Activated T-cell treated with anti-CD3 and anti-CD28 coated beads, Interleukin-2, amount 50 U/mL, for 48 hours (primary cell): ENCODE results near the gene CNGA1.
"Not testable (repeated sequence)": the region's sequence is repeated elsewhere in the genome, so short reads cannot be mapped to it uniquely, and the experiment has no call there.

Source experiments
- DNase-seq, 2 experiments: peaks; one replicate each; pipeline ENCODE4 v3.0.0-alpha.2; 2020

CNGA1 gene

DNA sequence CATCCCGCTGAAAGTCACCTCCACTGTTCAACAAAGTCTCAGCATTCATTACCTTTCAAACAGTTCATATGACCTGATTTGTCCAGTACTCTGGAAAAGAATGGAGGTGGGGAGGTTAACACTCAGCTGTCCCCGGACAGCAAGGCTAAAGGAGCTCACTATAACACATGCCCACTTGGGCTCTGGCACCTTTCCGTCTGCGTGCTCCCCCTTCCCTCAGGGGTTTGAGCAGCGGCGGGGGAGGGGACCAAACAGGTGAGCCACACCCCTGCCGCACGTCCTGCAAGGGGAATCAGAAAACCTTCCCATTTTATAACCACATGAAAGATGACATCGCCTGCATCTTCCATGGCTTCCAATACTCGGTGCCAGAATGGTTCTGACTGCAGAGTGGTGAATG lies 62.2 kb downstream of the CNGA1 start:
- DNase-seq = no peak

DNA sequence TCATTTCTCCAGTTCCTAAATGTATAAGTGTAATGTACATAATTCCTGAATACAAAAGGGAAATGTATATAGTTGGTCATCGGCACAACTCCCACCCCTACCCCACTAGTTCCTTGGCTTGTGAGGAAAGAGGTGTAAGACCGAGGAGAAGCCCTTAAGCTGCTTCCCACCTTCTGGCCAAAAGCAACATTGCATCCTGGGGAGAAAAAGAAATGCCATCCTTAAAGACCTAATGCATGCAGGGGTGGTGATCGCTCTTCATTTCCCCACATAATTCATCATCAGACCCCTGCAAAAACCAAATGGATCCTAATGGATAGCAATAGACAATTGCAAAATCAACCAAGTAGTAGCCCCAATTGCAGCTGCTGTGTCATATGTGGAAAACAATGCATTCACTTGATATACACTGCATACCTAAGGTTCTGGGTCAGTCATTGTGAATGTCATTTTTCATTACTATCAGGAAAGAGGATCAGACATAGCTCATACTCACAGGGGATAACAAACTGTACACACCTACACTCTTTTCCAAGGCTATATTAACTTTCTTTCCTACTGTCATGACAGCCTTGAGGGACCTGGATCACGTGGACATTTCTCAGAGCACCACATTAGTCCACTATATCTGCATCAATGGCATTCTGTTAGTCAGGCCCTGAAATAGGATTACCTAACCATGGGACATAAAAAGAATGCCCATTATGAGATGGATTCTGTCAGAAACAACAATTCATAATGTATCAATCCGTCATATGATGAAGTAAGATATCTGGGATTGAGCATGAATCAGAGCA lies 70.4 kb downstream of the CNGA1 start:
- no peak for DNase-seq

DNA sequence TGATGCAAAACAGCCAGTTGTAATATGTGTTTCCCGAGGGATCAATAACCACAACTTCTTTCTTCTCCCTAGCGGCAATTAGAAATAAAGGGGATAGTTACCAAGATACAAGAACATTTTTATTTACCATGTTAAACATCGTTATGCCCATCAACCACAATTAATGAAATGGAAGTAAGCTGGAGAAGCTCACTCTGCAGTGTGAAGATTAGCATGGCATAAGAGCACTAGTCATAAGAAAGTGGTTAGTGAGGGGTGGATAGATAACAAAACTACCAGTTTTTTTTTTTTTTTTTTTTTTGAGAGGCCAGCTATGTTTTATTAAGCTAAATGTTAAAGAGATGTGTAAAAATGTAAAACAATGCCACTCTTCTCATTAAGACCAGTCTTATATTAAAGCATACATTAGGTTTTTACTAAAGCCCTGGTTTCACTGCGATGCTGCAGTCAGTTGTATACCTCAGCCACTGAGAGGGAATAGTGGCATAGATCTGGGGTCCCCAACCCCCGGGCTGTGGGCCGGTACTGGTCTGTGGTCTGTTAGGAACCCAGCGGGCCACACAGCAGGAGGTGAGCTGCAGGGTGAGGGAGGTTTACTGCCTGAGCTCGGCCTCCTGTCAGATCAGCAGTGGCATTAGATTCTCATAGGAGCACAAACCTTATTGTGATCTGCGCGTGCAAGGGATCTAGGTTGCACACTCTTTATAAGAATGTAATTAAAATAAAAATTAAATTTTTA lies 74.2 kb downstream of the CNGA1 start:
- no peak for DNase-seq

DNA sequence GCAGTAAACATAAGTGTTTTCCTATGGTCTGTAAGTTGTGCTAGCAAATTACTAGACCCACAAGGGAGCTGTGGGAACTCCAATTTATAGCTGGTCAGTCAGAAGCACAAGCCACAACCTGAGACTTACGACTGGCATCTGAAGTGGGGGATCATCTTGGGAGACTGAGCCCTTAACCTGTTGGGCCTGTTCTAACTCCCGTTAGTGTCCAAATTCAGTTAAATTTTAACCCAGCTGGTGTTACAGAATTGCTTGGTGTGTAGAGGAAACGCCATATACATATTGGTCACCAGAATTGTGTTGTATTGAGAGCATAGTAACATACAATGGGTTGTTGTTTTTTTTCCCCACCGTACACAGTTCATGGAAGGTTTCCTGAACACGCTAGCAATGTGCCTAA lies 77.0 kb downstream of the CNGA1 start:
- DNase-seq = no peak

DNA sequence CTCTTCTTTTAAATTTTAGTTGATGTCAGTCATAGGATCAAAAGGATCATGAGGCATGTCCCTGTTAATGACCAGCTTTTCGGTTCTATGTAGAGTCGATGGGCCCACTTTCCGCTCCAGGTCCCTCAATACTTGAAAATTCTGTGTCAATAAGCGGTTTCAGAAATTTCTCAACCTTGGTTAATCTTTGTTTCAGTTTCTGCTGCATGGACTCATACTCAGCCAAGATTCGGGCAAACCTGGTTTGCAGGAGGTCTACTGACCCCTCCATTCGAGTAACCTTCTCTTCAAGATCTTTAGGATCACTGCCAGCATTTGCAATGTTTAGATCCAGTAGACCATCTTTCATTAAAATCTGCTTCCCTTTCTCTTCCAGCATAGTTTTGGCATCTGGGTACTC lies 80.1 kb downstream of the CNGA1 start:
- no peak for DNase-seq

DNA sequence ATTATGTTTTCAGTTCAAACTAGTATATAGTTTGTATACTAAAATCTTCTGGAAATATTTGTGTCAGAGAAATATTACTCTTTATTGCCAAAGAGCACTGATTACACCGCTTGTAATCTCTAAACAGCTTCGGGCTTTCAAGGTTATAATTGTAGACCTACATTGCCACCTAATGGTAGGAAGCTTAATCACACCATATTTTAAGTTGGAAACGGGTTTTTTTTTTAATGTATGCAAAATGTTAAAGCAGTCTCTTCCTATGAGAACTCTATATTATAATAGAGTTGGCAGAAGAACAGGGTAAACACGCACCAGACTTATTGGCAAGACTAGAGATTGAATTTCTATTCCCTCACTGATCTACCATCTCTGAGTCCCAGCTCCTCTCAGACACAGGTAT lies 82.6 kb downstream of the CNGA1 start:
- DNase-seq = no peak

DNA sequence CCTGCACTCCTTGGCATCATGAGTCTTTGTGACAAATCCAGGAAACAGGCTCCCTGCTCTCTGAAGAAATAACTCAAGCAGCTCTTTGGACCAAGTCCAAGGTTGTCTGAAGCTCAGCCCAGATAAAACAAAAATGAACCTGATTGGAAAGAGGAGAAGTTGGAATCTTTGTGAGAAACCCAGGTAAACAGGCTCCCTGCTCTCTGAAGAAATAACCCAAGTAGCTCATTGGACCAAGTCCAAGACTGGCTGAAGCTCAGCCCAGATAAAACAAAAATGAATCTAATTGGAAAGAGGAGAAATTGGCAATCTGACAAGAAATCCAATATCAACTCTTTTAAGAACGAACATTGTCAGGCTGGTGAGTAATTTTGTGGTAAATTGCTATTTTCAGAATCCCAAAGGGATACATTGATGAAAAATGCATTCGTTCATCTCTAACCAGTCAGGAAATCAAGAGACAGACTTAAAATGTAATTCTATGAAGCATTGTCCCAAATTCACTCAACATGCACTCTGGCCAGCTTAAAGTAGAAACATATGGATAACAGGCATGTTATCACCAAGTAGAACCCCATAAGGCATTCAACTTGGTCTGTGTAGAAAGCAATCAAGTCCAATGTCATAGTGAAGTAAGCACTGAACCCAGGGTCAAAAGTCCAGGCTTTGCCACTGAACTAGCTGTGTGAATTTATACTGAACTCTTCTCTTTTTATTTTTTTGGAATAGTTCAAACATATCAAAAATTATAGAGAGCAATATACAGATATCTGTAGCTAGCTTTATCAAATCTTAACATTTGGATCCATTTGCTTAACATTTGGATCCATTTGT lies 85.3 kb downstream of the CNGA1 start:
- DNase-seq = no peak

DNA sequence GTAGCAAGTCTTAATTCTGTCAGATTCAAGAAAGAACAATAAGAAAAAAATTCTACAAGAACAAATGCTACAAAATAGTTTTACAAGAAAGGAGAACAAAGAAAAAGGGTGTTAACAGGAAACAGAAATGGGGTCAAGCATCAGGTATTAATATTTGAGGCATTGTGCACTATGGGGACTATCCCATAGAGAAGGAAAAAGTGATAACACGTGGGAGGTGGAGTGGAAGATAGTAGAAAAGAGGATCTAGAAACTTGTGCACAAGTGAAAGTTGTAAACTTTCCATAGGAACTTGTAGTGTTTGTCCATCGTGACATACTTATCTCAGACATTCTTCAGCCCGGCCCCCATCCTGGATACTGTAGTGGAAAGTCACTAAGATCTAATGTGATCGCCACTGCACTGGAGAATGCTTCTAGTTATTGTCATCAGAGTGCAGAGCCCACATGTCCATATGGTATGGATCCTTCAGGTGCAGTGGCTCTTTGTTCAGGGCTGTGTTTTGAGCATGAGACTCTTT lies 86.7 kb downstream of the CNGA1 start:
- DNase-seq = no peak

DNA sequence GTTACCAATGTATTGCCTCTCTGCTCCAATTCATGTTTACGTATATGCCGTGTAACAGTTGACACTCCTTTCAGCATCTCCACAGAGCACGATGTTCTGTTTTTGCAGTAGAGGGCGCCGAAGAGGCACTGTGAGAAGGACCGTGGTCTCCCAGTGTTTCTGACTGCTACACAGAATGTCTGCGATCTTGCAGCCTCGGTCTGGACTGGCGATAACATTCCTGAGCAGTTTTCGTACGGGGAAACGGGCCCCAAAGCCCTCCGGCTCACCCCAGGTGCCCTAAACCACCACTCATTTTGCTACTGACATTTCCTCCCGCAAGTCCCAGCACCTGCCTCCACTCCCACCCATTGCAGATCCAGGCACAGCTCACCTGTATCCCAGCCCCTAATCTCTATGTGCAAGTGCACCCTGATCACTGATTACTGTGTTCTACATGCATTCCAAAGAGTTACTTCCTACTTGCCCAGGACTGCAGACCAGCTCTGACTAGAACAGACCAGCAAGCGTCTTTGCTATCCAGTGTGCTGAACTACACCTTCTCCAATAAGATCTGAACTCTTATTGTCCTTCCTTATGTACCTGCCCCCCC lies 89.7 kb downstream of the CNGA1 start:
- peak; percentile 61 to 65 for DNase-seq

DNA sequence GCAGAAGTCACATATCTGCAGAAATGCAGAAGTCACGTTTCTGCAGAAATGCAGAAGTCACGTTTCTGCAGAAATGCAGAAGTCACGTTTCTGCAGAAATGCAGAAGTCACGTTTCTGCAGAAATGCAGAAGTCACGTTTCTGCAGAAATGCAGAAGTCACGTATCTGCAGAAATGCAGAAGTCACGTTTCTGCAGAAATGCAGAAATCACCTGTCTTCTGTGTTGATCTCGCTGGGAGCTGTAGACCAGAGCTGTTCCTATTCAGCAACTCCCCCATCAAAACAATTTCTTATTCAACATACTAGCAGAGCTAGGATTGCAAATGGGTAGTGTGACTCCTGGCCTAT lies 93.2 kb downstream of the CNGA1 start:
- DNase-seq = not testable (repeated sequence)

DNA sequence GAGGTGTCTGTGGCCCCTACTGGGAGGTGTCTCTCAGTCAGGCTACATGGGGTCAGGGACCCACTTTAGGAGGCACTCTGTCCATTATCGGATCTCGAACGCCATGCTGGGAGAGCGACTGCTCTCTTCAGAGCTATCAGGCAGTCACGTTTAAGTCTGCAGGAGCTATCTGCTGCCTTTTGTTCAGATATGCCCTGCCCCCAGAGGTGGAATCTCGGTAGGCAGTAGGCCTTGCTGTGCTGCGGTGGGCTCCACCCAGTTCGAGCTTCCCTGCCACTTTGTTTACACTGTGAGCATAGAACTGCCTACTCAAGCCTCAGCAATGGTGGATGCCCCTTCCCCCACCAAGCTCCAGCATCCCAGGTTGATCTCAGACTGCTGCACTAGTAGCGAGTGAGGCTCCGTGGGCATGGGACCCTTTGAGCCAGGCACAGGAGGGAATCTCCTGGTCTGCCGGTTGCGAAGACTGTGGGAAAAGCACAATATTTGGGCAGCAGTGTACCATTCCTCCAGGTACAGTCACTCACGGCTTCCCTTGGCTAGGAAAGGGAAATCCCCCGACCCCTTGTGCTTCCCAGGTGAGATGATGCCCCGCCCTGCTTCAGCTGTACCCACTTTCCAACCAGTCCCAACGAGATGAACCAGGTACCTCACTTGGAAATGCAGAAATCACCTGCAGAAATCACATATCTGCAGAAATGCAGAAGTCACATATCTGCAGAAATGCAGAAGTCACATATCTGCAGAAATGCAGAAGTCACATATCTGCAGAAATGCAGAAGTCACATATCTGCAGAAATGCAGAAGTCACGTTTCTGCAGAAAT lies 93.8 kb downstream of the CNGA1 start:
- not testable (repeated sequence) for DNase-seq

DNA sequence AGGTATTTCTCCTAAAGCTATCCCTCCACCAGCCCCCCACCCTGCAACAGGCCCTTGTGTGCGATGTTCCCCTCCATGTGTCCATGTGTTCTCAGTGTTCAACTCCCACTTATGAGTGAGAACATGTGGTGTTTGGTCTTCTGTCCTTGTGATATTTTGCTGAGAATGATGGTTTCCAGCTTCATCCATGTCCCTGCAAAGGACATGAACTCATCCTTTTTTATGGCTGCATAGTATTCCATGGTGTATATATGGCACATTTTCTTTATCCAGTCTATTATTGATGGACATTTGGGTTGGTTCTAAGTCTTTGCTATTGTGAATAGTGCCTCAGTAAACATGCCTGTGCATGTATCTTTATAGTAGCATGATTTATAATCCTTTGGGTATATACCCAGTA lies 99.3 kb downstream of the CNGA1 start:
- not testable (repeated sequence) for DNase-seq

DNA sequence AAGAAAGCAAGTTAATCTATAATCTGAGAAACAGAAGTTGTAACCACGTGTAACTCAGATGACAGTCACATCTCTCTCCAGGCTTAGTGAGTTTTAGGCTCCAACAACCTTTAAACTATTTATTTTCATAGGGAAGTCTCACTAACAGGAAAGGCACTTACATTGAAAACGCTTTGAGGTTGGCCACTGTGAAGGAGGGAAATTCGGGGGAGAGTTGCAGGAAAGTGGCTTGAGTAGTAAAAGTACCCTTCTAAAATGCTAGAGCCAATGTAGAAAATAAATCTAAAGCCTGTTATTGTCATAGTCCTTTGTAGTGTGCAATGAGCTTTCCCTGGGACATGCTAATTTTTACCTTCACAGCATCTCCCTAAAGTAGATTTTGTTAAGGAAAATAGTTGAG lies 101.1 kb downstream of the CNGA1 start:
- no peak for DNase-seq

DNA sequence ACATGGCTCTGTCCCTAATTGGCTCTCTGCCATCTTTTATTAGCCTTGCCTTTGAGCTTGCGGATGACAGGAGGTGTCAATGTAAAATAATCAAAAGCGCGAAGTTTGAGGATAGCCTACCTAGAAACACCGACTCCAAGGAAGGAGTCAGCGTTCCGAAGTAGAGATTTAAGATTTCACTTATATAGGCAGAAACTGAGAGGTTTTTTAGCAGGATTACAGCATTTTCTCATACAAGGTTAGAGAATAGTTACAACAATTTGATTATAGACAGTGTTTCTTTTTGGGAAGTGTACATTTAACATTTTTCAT lies 101.6 kb downstream of the CNGA1 start:
- DNase-seq = no peak

DNA sequence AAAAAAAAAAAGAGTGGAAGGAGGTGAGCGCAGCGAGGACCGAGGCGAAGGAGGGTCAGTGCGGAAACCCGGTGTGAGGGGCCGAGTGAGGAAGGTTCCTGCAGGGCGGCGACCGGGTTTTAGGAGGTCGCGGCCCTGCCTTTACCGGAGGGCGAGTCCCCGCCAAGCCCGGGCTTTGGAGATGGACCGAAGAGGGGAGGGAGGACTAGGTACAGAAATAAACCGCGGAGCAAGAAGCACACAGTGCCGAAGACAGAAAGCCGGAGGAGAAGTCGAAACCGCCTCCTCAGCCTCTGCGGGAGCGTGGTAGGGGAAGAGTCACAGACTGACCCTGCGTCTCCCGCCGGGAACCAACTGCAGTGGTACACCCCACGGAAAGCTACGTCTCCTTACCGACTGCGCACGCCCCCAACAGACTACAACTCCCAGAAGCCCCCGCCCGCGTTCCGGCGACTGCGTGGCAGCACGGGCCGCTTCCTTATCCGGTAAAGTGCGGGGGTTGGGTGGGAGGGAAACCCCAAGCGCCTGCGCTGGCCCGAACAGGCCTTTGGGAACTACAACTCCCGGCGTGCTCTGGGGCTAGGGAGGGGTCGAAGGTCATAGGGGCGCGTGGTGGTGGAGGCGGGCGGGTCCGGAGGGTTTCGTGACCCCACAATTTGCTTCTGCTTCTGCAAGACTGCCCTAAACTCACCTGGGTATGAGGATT lies 102.1 kb downstream of the CNGA1 start, which contains the start of gene NFXL1:
Gene NFXL1 (minus strand): TSS at position 364 of the 706 bp plus-strand sequence. CDS start 380 bp downstream, outside the sequence.
- DNase-seq = peak; percentile 96 to 97

DNA sequence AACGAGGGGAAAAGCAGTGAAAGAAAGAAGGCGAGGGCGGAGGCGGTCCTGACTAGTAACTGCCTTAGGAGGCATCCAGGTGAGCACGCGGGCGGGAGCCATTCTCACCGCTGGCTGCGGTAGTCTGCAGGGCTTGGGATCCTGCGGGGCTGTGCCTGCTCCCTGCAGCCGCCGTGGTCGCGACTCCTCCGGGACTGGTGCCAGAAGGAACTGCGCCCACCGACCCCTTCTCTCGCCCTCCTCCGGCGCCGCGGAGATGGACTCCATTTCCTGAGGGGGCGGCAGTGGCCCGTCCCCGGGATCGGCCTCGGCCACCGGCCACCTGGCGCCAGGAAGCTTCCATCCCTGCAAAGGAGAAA lies 102.6 kb downstream of the CNGA1 start:
- DNase-seq = peak; percentile 46 to 63

DNA sequence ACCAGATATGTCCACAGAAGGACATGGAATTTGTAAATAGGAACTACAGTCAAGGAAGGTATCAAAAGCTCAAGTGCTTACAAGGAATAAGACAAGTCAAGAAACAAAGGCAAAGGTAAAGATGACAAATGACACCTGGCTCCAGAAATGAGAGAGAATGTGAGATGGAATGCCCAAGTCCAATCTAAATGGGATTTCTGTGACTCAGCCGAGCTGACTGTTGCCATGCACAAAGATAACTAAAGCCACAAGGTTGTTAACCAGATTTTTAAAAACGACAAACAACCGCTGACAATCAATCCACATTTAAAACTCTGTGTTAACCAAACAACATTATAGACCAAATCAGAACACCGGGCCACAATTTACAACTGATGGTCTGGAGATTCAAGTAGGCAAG lies 103.2 kb downstream of the CNGA1 start:
- no peak for DNase-seq

DNA sequence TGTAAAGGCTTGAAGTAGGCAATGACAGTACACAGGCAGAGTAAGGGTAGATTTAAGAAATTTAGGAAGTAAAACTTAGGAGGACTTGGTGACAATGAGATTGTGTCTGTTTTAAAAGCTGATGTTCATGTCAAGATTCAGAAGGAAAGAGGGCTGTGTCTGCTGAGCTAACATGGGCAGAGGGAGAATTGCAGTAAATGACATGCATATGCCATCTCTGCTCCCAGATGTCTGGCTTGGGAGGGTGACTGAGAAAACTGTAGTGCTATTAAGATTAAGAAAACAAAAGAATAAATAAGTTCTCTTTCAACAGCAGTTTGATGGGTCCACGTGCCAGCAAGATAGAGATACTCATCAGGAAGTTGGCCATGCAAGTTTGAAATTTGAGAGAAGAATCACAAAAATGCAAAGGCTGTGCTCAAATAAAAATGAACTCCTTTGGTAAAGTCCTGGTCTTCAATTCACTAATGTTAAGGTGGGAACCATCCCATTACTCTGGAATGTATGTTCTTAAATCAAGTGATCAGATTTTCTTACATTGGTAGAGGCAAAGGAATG lies 109.3 kb downstream of the CNGA1 start:
- no peak for DNase-seq

DNA sequence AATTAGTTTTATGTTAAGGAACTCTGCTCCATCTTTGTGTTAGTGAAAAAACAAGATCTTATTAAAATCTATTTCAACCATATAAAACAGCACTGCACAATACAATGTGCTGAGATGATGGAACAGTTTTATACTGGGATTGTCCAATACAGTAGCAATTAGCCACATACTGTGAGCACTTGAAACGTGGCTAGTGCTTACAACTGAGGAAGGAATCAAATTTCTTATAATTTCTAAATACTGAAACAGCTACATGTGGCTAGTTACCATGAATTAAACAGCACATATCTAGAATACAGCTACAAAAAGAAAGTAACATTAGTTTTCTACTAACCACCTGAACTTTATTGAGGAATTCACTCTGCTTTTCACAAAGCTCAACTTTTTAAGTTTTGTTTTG lies 116.8 kb downstream of the CNGA1 start:
- DNase-seq = no peak

DNA sequence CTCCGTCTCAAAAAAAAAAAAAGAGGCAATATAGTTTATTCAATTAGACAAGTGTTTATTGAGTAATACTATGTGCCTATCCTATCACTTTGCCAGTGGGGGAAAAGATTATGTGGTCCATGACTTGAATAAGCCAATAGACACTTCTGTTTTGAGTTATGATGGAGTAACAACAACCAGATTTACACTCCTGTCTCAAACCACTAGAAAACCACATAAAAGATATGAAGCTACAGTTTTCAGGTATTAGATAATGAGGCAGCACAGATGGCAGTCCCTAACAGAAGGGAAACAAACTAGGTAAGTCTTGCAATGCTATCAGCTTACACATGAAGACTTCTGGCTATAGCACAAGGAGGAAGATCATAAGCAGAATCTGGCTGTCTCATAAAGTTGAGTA lies 124.6 kb downstream of the CNGA1 start:
- no peak for DNase-seq
